H1 (cell line): Measurements from ENCODE around the gene LRG1. TPM values are rescaled to one million over a fixed set of nuclear protein-coding genes. Genes with fewer than 3 reads are reported as not detected.

ENCODE experiments used
- CTCF ChIA-PET: fragments of 300-600 bp; sonication (Branson Sonifier 250); formaldehyde crosslinking; loops from one replicate; lab custom pipeline; 2021; ENCODE audit not compliant: partially characterized antibody; lab: Charles Lee
- POLR2A ChIA-PET: fragments of 300-600 bp; sonication (Branson Sonifier 250); formaldehyde crosslinking; loops from one replicate; lab custom pipeline; 2021; ENCODE audit warnings: inconsistent platforms; ENCODE audit not compliant: partially characterized antibody; lab: Charles Lee
- DNase-seq, 2 experiments: peaks; one replicate each; pipeline versions ENCODE4 v3.0.0 to v3.0.0-alpha.2; 2010 to 2022; ENCODE audit warnings: low spot score in 2 of 2, low read depth in 1 of 2, mixed read lengths in 1 of 2
- FAIRE-seq: peaks from 2 replicates; lab custom pipeline; 2011; peaks lifted over from hg19 to GRCh38; lab: Jason Lieb, UNC
- H2AFZ ChIP-seq: 2 replicates; pipeline ENCODE4 v1.8.1; 2012; ENCODE audit warnings: low read length, inconsistent platforms
- H2AK5ac ChIP-seq: 2 replicates; pipeline ENCODE4 v1.6.1; 2013; ENCODE audit warnings: low read depth, low read length
- H2BK120ac ChIP-seq: replicated peaks from 2 replicates; pipeline ENCODE3; 2013; ENCODE audit warnings: low read depth, low read length, inconsistent platforms
- H2BK12ac ChIP-seq: 2 replicates; pipeline ENCODE4 v1.6.1; 2013; ENCODE audit warnings: low read depth, low read length
- H2BK15ac ChIP-seq: 2 replicates; pipeline ENCODE4 v1.6.1; 2013; ENCODE audit warnings: low read length
- H2BK20ac ChIP-seq: 2 replicates; pipeline ENCODE4 v1.6.1; 2013; ENCODE audit warnings: low read length
- H2BK5ac ChIP-seq: 2 replicates; pipeline ENCODE4 v1.6.1; 2013; ENCODE audit warnings: low read depth, low read length
- H3K14ac ChIP-seq: 2 replicates; pipeline ENCODE4 v1.6.1; 2013; ENCODE audit warnings: inconsistent platforms; ENCODE audit not compliant: insufficient read length
- H3K18ac ChIP-seq: 2 replicates; pipeline ENCODE4 v1.6.1; 2013; ENCODE audit warnings: low read length; ENCODE audit errors: extremely low read depth
- H3K23ac ChIP-seq: 2 replicates; pipeline ENCODE4 v1.6.1; 2013; ENCODE audit warnings: inconsistent platforms; ENCODE audit not compliant: insufficient read length
- H3K23me2 ChIP-seq: 2 replicates; pipeline ENCODE4 v1.6.1; 2013; ENCODE audit warnings: low read depth, low read length
- H3K27ac ChIP-seq: 2 replicates; pipeline ENCODE4 v1.6.1; 2011; ENCODE audit warnings: low read depth, low read length, inconsistent platforms
- H3K27me3 ChIP-seq, 4 experiments: replicated peaks in 1 of 4; 1 replicate in 1 of 4; 2 replicates in 3 of 4; pipeline versions ENCODE4 v1.6.1 to v1.8.1; 2011 to 2013; ENCODE audit warnings: low read length in 3 of 4, mild to moderate bottlenecking in 3 of 4, inconsistent platforms in 2 of 4, mixed read lengths in 2 of 4, moderate library complexity in 1 of 4; ENCODE audit not compliant: control insufficient read depth in 3 of 4, insufficient read depth in 3 of 4; ENCODE audit errors: extremely low read depth in 1 of 4
- H3K36me3 ChIP-seq, 4 experiments: 2 replicates each; pipeline versions ENCODE4 v1.6.1 to v1.8.1; 2011 to 2013; ENCODE audit warnings: mild to moderate bottlenecking in 4 of 4, low read length in 3 of 4, moderate library complexity in 2 of 4, control low read depth in 1 of 4, inconsistent platforms in 1 of 4; ENCODE audit not compliant: insufficient read depth in 4 of 4, control insufficient read depth in 2 of 4
- H3K4ac ChIP-seq: replicated peaks from 2 replicates; pipeline ENCODE3; 2013; ENCODE audit warnings: low read length, low read depth, mixed read lengths, inconsistent platforms; ENCODE audit not compliant: insufficient read length
- H3K4me1 ChIP-seq, 4 experiments: replicated peaks in 1 of 4; 1 replicate in 1 of 4; 2 replicates in 3 of 4; pipeline versions ENCODE4 v1.6.1 to v1.8.1; 2011 to 2013; ENCODE audit warnings: low read length in 3 of 4, inconsistent platforms in 2 of 4, mixed read lengths in 1 of 4; ENCODE audit not compliant: insufficient read depth in 4 of 4, control insufficient read depth in 3 of 4
- H3K4me2 ChIP-seq, 2 experiments: 2 replicates each; pipeline versions ENCODE4 v1.6.1 to v1.8.1; 2011 to 2013; ENCODE audit warnings: low read depth in 2 of 2, low read length in 2 of 2, control low read depth in 1 of 2, inconsistent platforms in 1 of 2, mild to moderate bottlenecking in 1 of 2; ENCODE audit not compliant: insufficient read depth in 1 of 2
- H3K4me3 ChIP-seq, 4 experiments: fragments of 200-600, 300-600 bp in 1 of 4; sonication (generic), shearing (Covaris generic), sonication (Bioruptor Twin) in 1 of 4; 2 replicates each; pipeline versions ENCODE4 v1.5.1 to v1.8.1; 2011 to 2016; ENCODE audit warnings: low read length in 4 of 4, low read depth in 3 of 4, control low read depth in 2 of 4, inconsistent platforms in 2 of 4, mild to moderate bottlenecking in 2 of 4, mixed read lengths in 1 of 4, moderate library complexity in 1 of 4; ENCODE audit not compliant: insufficient read depth in 2 of 4; ENCODE audit errors: extremely low read depth in 1 of 4
- H3K56ac ChIP-seq: replicated peaks from 2 replicates; pipeline ENCODE3; 2013; ENCODE audit warnings: low read depth, mild to moderate bottlenecking, mixed read lengths, low read length, inconsistent platforms; ENCODE audit not compliant: insufficient read length
- H3K79me1 ChIP-seq: 2 replicates; pipeline ENCODE4 v1.6.1; 2013; ENCODE audit warnings: low read depth, low read length, control low read depth
- H3K79me2 ChIP-seq, 2 experiments: 2 replicates each; pipeline versions ENCODE4 v1.6.1 to v1.8.1; 2012 to 2013; ENCODE audit warnings: low read length in 2 of 2, mild to moderate bottlenecking in 2 of 2, inconsistent platforms in 1 of 2; ENCODE audit not compliant: insufficient read depth in 2 of 2, control insufficient read depth in 1 of 2
- H3K9ac ChIP-seq, 4 experiments: replicated peaks in 1 of 4; 1 replicate in 1 of 4; 2 replicates in 3 of 4; pipeline versions ENCODE4 v1.6.1 to v1.8.1; 2011 to 2013; ENCODE audit warnings: low read depth in 3 of 4, low read length in 3 of 4, control low read depth in 2 of 4, mild to moderate bottlenecking in 2 of 4, moderate library complexity in 2 of 4, inconsistent platforms in 1 of 4; ENCODE audit errors: extremely low read depth in 1 of 4
- H3K9me3 ChIP-seq, 2 experiments: 2 replicates each; pipeline versions ENCODE4 v1.6.1 to v1.8.1; 2012 to 2013; ENCODE audit warnings: mild to moderate bottlenecking in 2 of 2, moderate library complexity in 2 of 2, control low read depth in 1 of 2, inconsistent platforms in 1 of 2, low read depth in 1 of 2, low read length in 1 of 2, mixed read lengths in 1 of 2; ENCODE audit not compliant: insufficient read depth in 2 of 2
- H4K20me1 ChIP-seq, 2 experiments: replicated peaks in 1 of 2; 2 replicates each; pipeline versions ENCODE3 to v1.8.1; 2011 to 2013; ENCODE audit warnings: inconsistent platforms in 2 of 2, low read length in 2 of 2, mild to moderate bottlenecking in 1 of 2; ENCODE audit not compliant: insufficient read depth in 2 of 2, control insufficient read depth in 1 of 2
- H4K5ac ChIP-seq: 2 replicates; pipeline ENCODE4 v1.6.1; 2013; ENCODE audit warnings: low read length, low read depth, mixed read lengths, inconsistent platforms; ENCODE audit not compliant: insufficient read length
- H4K8ac ChIP-seq: 2 replicates; pipeline ENCODE4 v1.8.0; 2013; ENCODE audit warnings: mild to moderate bottlenecking, moderate library complexity, low read length, inconsistent platforms; ENCODE audit not compliant: insufficient read depth; ENCODE audit errors: extremely low read depth
- H4K91ac ChIP-seq: replicated peaks from 2 replicates; pipeline ENCODE3; 2013; ENCODE audit warnings: low read length, mixed read lengths, inconsistent platforms; ENCODE audit not compliant: insufficient read length
- CTBP2 ChIP-seq: IDR thresholded peaks from 2 replicates; pipeline ENCODE4 v1.7.0; 2011; ENCODE audit warnings: borderline replicate concordance, mild to moderate bottlenecking, moderate library complexity, mixed read lengths, low read length; ENCODE audit not compliant: insufficient read depth, insufficient read length
- GTF2F1 ChIP-seq: IDR thresholded peaks from 2 replicates; pipeline ENCODE4 v1.6.1; 2012; ENCODE audit warnings: low read depth, low read length, improper control_type of control experiment, borderline replicate concordance
- WGBS, 2 experiments: shearing (Covaris generic) in 1 of 2; methylation state at CpG; one replicate each; pipeline versions ENCODE4 v1.1.6 to v1.1.7; 2013 to 2015; ENCODE audit warnings: low lambda C conversion rate in 2 of 2, mixed read lengths in 2 of 2, inconsistent platforms in 1 of 2, low coverage in 1 of 2, missing lambda C conversion rate in 1 of 2; ENCODE audit not compliant: insufficient replicate concordance in 2 of 2, insufficient coverage in 1 of 2, insufficient read length in 1 of 2; ENCODE audit errors: extremely low coverage in 1 of 2, missing lambda C conversion rate in 1 of 2; 5-methylcytosine and 5-hydroxymethylcytosine counted together
- polyA plus RNA-seq, 7 experiments: library from polyadenylated mRNA; depleted of rRNA in 3 of 7; stranded (reverse) in 5 of 7; unstranded in 2 of 7; fragments of >200 nt in 5 of 7; fragments of 200-250 nt in 2 of 7; gene quantifications; 1 replicate in 5 of 7; 2 replicates in 1 of 7; 4 replicates in 1 of 7; pipeline versions ENCODE4 v1.2.1 to v1.2.3, GENCODE V29; 2011 to 2013; ENCODE audit warnings: missing spikeins in 2 of 7, mixed read lengths in 2 of 7
- total RNA-seq: library from RNA; stranded (reverse); fragmentation: NEBNext Ultra II Directional; extraction: Animal tissue kit (Norgen Biotek cat#: 25700); gene quantifications from 2 replicates; pipeline ENCODE4 v1.2.1, GENCODE V29; 2021
- TF ChIP-seq, protein P1 (sequence below): IDR thresholded peaks from 2 replicates; pipeline ENCODE4 v1.6.1; 2011; ENCODE audit warnings: low read length, improper control_type of control experiment

LRG1 gene
- total and polyA plus RNA-seq, 2 of the 8 experiments (the other 6 are each of a cell fraction or from before 2014, with no cell fraction given) = 0.48 to 0.79 TPM

DNA sequence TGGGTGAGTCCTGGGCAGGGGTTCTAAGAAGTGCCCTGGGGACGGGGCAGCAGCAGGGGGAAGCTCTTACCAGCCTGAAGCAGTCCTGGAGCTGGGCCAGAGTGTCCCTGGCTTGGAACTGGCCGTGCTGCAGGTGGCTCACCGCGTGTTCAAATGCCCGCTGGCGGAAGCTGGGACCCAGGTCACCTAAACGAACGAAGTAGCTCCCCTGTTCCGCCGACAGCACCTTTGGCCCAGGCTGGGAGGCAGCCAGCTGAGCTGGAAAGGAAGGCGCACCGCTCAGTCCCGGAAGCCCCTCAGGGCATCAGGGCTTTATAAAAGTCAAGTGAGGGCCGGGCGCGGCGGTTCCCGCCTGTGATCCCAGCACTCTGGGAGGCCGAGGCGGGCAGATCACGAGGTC is 31.1 kb downstream of the LRG1 start:
- Histone ChIP-seq H3K23ac (no peak overlapping the region), H4K20me1 (peaks cover 13 to 18% of the 10 kb centered on the region in 2 experiments), H3K9ac (no peak overlapping the region), H3K79me1 (peaks cover 2% of the 10 kb centered on the region; the same call in 1 of the 2 replicates), H3K79me2 (no peaks in the 10 kb centered on the region), H2AK5ac (no peak overlapping the region), H2AFZ (no peak overlapping the region), H4K5ac (no peak overlapping the region), H3K56ac (no peak overlapping the region), H3K4me2 (no peak overlapping the region), H2BK12ac (no peak overlapping the region), H3K27ac (no peak overlapping the region), H3K4me3 (no peak overlapping the region), H2BK5ac (no peak overlapping the region), H3K4ac (no peak overlapping the region), H4K8ac (no peak overlapping the region), H3K9me3 (no peaks in the 10 kb centered on the region), H4K91ac (no peak overlapping the region), H3K36me3 (peaks cover 0 to 11% (median 3%) of the 10 kb centered on the region in 4 experiments; a peak in 4 of 8 replicates), H3K23me2 (no peaks in the 10 kb centered on the region), H2BK120ac (no peak overlapping the region), H2BK15ac (no peak overlapping the region), H2BK20ac (no peak overlapping the region), H3K27me3 (peaks cover 4 to 39% (median 28%) of the 10 kb centered on the region in 4 experiments; a peak in 6 of 7 replicates), H3K4me1 (no peaks in the 10 kb centered on the region), H3K14ac (no peak overlapping the region), H3K18ac (no peak overlapping the region)
- TF ChIP-seq CTBP2 (no peak), GTF2F1 (no peak)
- TF ChIP-seq, protein P1, sequence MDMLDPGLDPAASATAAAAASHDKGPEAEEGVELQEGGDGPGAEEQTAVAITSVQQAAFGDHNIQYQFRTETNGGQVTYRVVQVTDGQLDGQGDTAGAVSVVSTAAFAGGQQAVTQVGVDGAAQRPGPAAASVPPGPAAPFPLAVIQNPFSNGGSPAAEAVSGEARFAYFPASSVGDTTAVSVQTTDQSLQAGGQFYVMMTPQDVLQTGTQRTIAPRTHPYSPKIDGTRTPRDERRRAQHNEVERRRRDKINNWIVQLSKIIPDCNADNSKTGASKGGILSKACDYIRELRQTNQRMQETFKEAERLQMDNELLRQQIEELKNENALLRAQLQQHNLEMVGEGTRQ = no peak
- POLR2A ChIA-PET = interaction anchor here (0.8 to 2.8 kb wide), 8 partner anchors 9 to 52 kb away, joined by 3 to 27 read pairs (median 4); partner anchors contain the start of gene PLIN4
- DNase-seq (no peak), FAIRE-seq (no peak)
- 80% methylated on average over 16 of the region's 21 CpGs; no CpG with 5 or more reads in 1 of the 2 experiments for WGBS, 2 experiments
- CTCF ChIA-PET = interaction anchor here (0.6 to 5.2 kb wide), 3 partner anchors 13 to 253 kb away, joined by 4 to 40 read pairs (median 7); no protein-coding TSS in a partner anchor
